Upper lobe of left lung (tissue), 6 donors: ENCODE data around the gene RFC3. TPM values are rescaled to one million over a fixed set of nuclear protein-coding genes. Genes with fewer than 3 reads are reported as not detected.

Experiments
- ATAC-seq, 2 donors: fragments of 200-7000 bp; cut with Tn5 transposase; one replicate each; pipeline ENCODE4 v1.9.1; 2022; ENCODE audit warnings: mild to moderate bottlenecking in 2 of 2, moderate library complexity in 2 of 2; ENCODE audit not compliant: low FRiP score in 2 of 2
- DNase-seq, 2 donors: peaks; one replicate each; pipeline ENCODE4 v3.0.0-alpha.2; 2019 to 2020
- H3K27ac ChIP-seq, 4 donors: fragments of 200-600 bp; sonication (generic); one replicate each; pipeline ENCODE4 v1.5.1; 2016 to 2019
- H3K27me3 ChIP-seq, 4 donors: fragments of 200-600 bp; sonication (generic); one replicate each; pipeline ENCODE4 v1.5.1; 2017 to 2019
- H3K36me3 ChIP-seq, 4 donors: fragments of 200-600 bp; sonication (generic); one replicate each; pipeline ENCODE4 v1.5.1; 2016 to 2019
- H3K4me1 ChIP-seq, 4 donors: fragments of 200-600 bp; sonication (generic); one replicate each; pipeline ENCODE4 v1.5.1; 2018 to 2019
- H3K4me3 ChIP-seq, 4 donors: fragments of 200-600 bp; sonication (generic); one replicate each; pipeline ENCODE4 v1.5.1; 2017 to 2019; ENCODE audit warnings: mild to moderate bottlenecking in 2 of 4, moderate library complexity in 1 of 4
- H3K9me3 ChIP-seq, 4 donors: fragments of 200-600 bp; sonication (generic); one replicate each; pipeline ENCODE4 v1.5.1; 2018 to 2019
- CTCF ChIP-seq, 6 experiments: fragments of 450-650 bp in 4 of 6; fragments of 200-600 bp in 2 of 6; sonication (generic) in 2 of 6; IDR thresholded peaks; one replicate each; pipeline ENCODE4 v1.5.1; 2016 to 2019; ENCODE audit warnings: antibody characterized with exemption in 6 of 6
- EP300 ChIP-seq, 4 donors: sonication (generic); formaldehyde crosslinking; IDR thresholded peaks; one replicate each; pipeline ENCODE4 v1.5.1; 2017; ENCODE audit warnings: antibody characterized with exemption in 4 of 4, control low read depth in 2 of 4
- POLR2A ChIP-seq, 4 donors: fragments of 450-650 bp; IDR thresholded peaks; one replicate each; pipeline ENCODE4 v1.5.1; 2016 to 2017; ENCODE audit warnings: antibody characterized with exemption in 4 of 4, mild to moderate bottlenecking in 2 of 4
- POLR2AphosphoS5 ChIP-seq, 2 donors: sonication (generic); formaldehyde crosslinking; IDR thresholded peaks; one replicate each; pipeline ENCODE4 v1.5.1; 2017; ENCODE audit warnings: antibody characterized with exemption in 2 of 2
- WGBS, 2 donors: methylation state at CpG; one replicate each; pipeline ENCODE4 v1.1.5; 2017 to 2018; 5-methylcytosine and 5-hydroxymethylcytosine counted together
- total RNA-seq, 6 donors: library from RNA; depleted of rRNA in 4 of 6; stranded (reverse); fragments of >200 nt in 4 of 6; gene quantifications; one replicate each; pipeline versions ENCODE4 v1.1.0 to v1.2.1, GENCODE V29; 2016 to 2021
- donor health status: DM: no; HTN: no; CAD: no; lungs with moderate emphysema.
- donor health status: DM: no; HTN: yes; CAD: no; lungs with severe emphysema.

RFC3 gene
- total RNA-seq, 6 donors from 2014 or later, result 6.9 to 24.4 (median 9.3) TPM

- TF ChIP-seq POLR2AphosphoS5 (IDR thresholded peaks at IDR 0.05), result no peak
- TF ChIP-seq CTCF (IDR thresholded peaks at IDR 0.05), result no peak
- no peak for TF ChIP-seq EP300 (IDR thresholded peaks at IDR 0.05)
- TF ChIP-seq POLR2A (IDR thresholded peaks at IDR 0.05), result no peak
- H3K9me3 ChIP-seq, result no peaks in the 10 kb centered on the region
- no peaks in the 10 kb centered on the region for H3K36me3 ChIP-seq
- DNase-seq, result no peak
- no peaks in the 10 kb centered on the region for H3K27me3 ChIP-seq
- H3K27ac ChIP-seq, result no peak overlapping the region
- no peak for ATAC-seq
- 87 to 91% methylated on average over 9 of the region's 9 CpGs for WGBS, 2 donors
- H3K4me1 ChIP-seq, result no peaks in the 10 kb centered on the region
- H3K4me3 ChIP-seq, result no peak overlapping the region
Observed at GRCh38 chr13:33860526-33860925, 42.6 kb downstream of the RFC3 start.

GRCh38 chr13:33862016-33862415 lies 44.1 kb downstream of the RFC3 start:
- no peak overlapping the region for H3K4me3 ChIP-seq
- no peaks in the 10 kb centered on the region for H3K36me3 ChIP-seq
- no peak overlapping the region for H3K27ac ChIP-seq
- 68 to 72% methylated on average over 5 of the region's 5 CpGs for WGBS, 2 donors
- DNase-seq (no peak), ATAC-seq (no peak)
- H3K27me3 ChIP-seq, result no peaks in the 10 kb centered on the region
- TF ChIP-seq POLR2AphosphoS5 (IDR thresholded peaks at IDR 0.05), result no peak
- TF ChIP-seq CTCF (IDR thresholded peaks at IDR 0.05), result no peak
- TF ChIP-seq POLR2A (IDR thresholded peaks at IDR 0.05), result no peak
- TF ChIP-seq EP300 (IDR thresholded peaks at IDR 0.05), result no peak
- H3K9me3 ChIP-seq, result no peaks in the 10 kb centered on the region
- no peaks in the 10 kb centered on the region for H3K4me1 ChIP-seq

- no peak overlapping the region for H3K27ac ChIP-seq
- ATAC-seq (no peak), DNase-seq (no peak)
- WGBS, 2 donors, result 67% methylated on average over 3 of the region's 3 CpGs
- H3K27me3 ChIP-seq, result no peaks in the 10 kb centered on the region
- H3K9me3 ChIP-seq, result no peaks in the 10 kb centered on the region
- H3K4me1 ChIP-seq, result no peaks in the 10 kb centered on the region
- H3K4me3 ChIP-seq, result no peak overlapping the region
- TF ChIP-seq POLR2A (IDR thresholded peaks at IDR 0.05) (no peak), CTCF (IDR thresholded peaks at IDR 0.05) (no peak), POLR2AphosphoS5 (IDR thresholded peaks at IDR 0.05) (no peak), EP300 (IDR thresholded peaks at IDR 0.05) (no peak)
- H3K36me3 ChIP-seq, result no peaks in the 10 kb centered on the region
Observed at GRCh38 chr13:33863188-33863789, 45.3 kb downstream of the RFC3 start.

- Histone ChIP-seq H3K36me3 (no peaks in the 10 kb centered on the region), H3K9me3 (peaks cover 0 to 2% (median 0%) of the 10 kb centered on the region in 4 donors), H3K27ac (no peak overlapping the region), H3K4me3 (no peak overlapping the region), H3K4me1 (no peaks in the 10 kb centered on the region), H3K27me3 (no peaks in the 10 kb centered on the region)
- DNase-seq (no peak), ATAC-seq (no peak)
- TF ChIP-seq POLR2A (IDR thresholded peaks at IDR 0.05) (no peak), CTCF (IDR thresholded peaks at IDR 0.05) (no peak), POLR2AphosphoS5 (IDR thresholded peaks at IDR 0.05) (no peak), EP300 (IDR thresholded peaks at IDR 0.05) (no peak)
- WGBS, 2 donors, result 100% methylated on average over 4 of the region's 4 CpGs
Observed at GRCh38 chr13:33865945-33866344, 48.0 kb downstream of the RFC3 start.

- 95 to 98% methylated on average over 3 of the region's 3 CpGs for WGBS, 2 donors
- H3K4me1 ChIP-seq, result no peaks in the 10 kb centered on the region
- H3K9me3 ChIP-seq, result peaks cover 0 to 2% (median 0%) of the 10 kb centered on the region in 4 donors
- H3K4me3 ChIP-seq, result no peak overlapping the region
- TF ChIP-seq POLR2A (IDR thresholded peaks at IDR 0.05) (no peak), CTCF (IDR thresholded peaks at IDR 0.05) (no peak), POLR2AphosphoS5 (IDR thresholded peaks at IDR 0.05) (no peak), EP300 (IDR thresholded peaks at IDR 0.05) (no peak)
- ATAC-seq (no peak), DNase-seq (no peak)
- no peaks in the 10 kb centered on the region for H3K36me3 ChIP-seq
- no peak overlapping the region for H3K27ac ChIP-seq
- H3K27me3 ChIP-seq, result no peaks in the 10 kb centered on the region
Observed at GRCh38 chr13:33867472-33867871, 49.5 kb downstream of the RFC3 start.
